K562 (cell line): Measurements from ENCODE around the gene GINS3. TPM values are rescaled to one million over a fixed set of nuclear protein-coding genes. Genes with fewer than 3 reads are reported as not detected.

ENCODE experiments used
- ATF1 ChIP-seq, 2 experiments: fragments of 450-650 bp in 1 of 2; IDR thresholded peaks; 2 replicates each; pipeline ENCODE4 v1.6.1; 2016; ENCODE audit warnings: missing compliant biosample characterization in 1 of 2, missing genetic modification characterization in 1 of 2
- ATF3 ChIP-seq, 2 experiments: fragments of 450-650 bp in 1 of 2; sonication (generic) in 1 of 2; formaldehyde crosslinking in 1 of 2; IDR thresholded peaks in 1 of 2; conservative IDR thresholded peaks in 1 of 2; 2 replicates each; pipeline versions ENCODE4 v1.6.1 to v1.8.1; 2016 to 2023; ENCODE audit warnings: mild to moderate bottlenecking in 2 of 2, moderate library complexity in 2 of 2, inconsistent platforms in 1 of 2, missing genetic modification reagents in 1 of 2
- CBFA2T3 ChIP-seq: fragments of 450-650 bp; IDR thresholded peaks from 2 replicates; pipeline ENCODE4 v1.6.1; 2017
- DPF2 ChIP-seq: fragments of 450-650 bp; IDR thresholded peaks from 2 replicates; pipeline ENCODE4 v1.6.1; 2016
- FOXA3 ChIP-seq, 2 experiments: fragments of 450-650 bp in 1 of 2; sonication (generic) in 1 of 2; formaldehyde crosslinking; IDR thresholded peaks in 1 of 2; conservative IDR thresholded peaks in 1 of 2; 2 replicates each; pipeline versions ENCODE4 v1.4.0 to v1.8.0; 2020 to 2022; ENCODE audit warnings: mild to moderate bottlenecking in 2 of 2, missing genetic modification reagents in 1 of 2
- FOXJ3 ChIP-seq: sonication (generic); formaldehyde crosslinking; IDR thresholded peaks from 2 replicates; pipeline ENCODE4 v1.4.0; 2020; ENCODE audit warnings: mild to moderate bottlenecking, missing genetic modification reagents
- FOXM1 ChIP-seq, 2 experiments: fragments of 450-650 bp in 1 of 2; sonication (generic) in 1 of 2; formaldehyde crosslinking in 1 of 2; IDR thresholded peaks; 2 replicates each; pipeline versions ENCODE4 v1.6.1 to v1.9.0; 2017 to 2022; ENCODE audit warnings: low read depth in 2 of 2, mild to moderate bottlenecking in 2 of 2, missing genetic modification reagents in 1 of 2, moderate library complexity in 1 of 2
- MAFF ChIP-seq: IDR thresholded peaks from 2 replicates; pipeline ENCODE4 v1.6.1; 2012; ENCODE audit warnings: low read length, improper control_type of control experiment
- MAFG ChIP-seq: fragments of 450-650 bp; conservative IDR thresholded peaks from 2 replicates; pipeline ENCODE4 v1.6.1; 2016; ENCODE audit warnings: missing genetic modification characterization, missing compliant biosample characterization
- MAFK ChIP-seq: IDR thresholded peaks from 2 replicates; pipeline ENCODE4 v1.6.1; 2011; ENCODE audit warnings: low read length, improper control_type of control experiment
- MNT ChIP-seq, 2 experiments: fragments of 450-650 bp; conservative IDR thresholded peaks; 2 replicates each; pipeline ENCODE4 v1.6.1; 2017; ENCODE audit warnings: mild to moderate bottlenecking in 2 of 2, moderate library complexity in 2 of 2
- RCOR1 ChIP-seq, 2 experiments: IDR thresholded peaks; 2 replicates each; pipeline ENCODE4 v1.6.1; 2012; ENCODE audit warnings: low read depth in 2 of 2, low read length in 2 of 2, borderline replicate concordance in 1 of 2, improper control_type of control experiment in 1 of 2
- SMAD3 ChIP-seq: fragments of 450-650 bp; formaldehyde crosslinking; conservative IDR thresholded peaks from 2 replicates; pipeline ENCODE4 v1.4.0; 2020; ENCODE audit warnings: mild to moderate bottlenecking
- TOE1 ChIP-seq, 2 experiments: fragments of 450-650 bp in 1 of 2; sonication (generic) in 1 of 2; formaldehyde crosslinking in 1 of 2; IDR thresholded peaks; 2 replicates each; pipeline versions ENCODE4 v1.7.1 to v1.8.0; 2016 to 2022; ENCODE audit warnings: borderline replicate concordance in 2 of 2, mild to moderate bottlenecking in 2 of 2, antibody characterized with exemption in 1 of 2, inconsistent platforms in 1 of 2, low read depth in 1 of 2, missing genetic modification reagents in 1 of 2, moderate library complexity in 1 of 2
- TRIM24 ChIP-seq, 2 experiments: fragments of 450-650 bp; IDR thresholded peaks; 2 replicates each; pipeline ENCODE4 v1.6.1; 2016
- ZNF174 ChIP-seq: fragments of 250-450 bp; sonication (Bioruptor Pico); IDR thresholded peaks from 2 replicates; pipeline ENCODE4 v1.4.0; 2020; ENCODE audit warnings: mild to moderate bottlenecking
- ZNF316 ChIP-seq: fragments of 450-650 bp; IDR thresholded peaks from 2 replicates; pipeline ENCODE4 v1.6.1; 2016
- polyA plus RNA-seq, 8 experiments: library from polyadenylated mRNA; depleted of rRNA in 4 of 8; stranded (reverse) in 5 of 8; unstranded in 3 of 8; fragments of >200 nt; fragmentation: Nextera tagmentation in 2 of 8; fragmentation: Illumina TruSeq in 1 of 8; extraction: Ambion mirVana in 2 of 8; extraction: Trizol in 1 of 8; gene quantifications; 2 replicates each; pipeline versions ENCODE4 v1.2.1 to v1.2.3, GENCODE V29; 2011 to 2014; ENCODE audit warnings: inconsistent platforms in 1 of 8, missing spikeins in 1 of 8
- total RNA-seq, 7 experiments: library from RNA; depleted of rRNA in 6 of 7; stranded (reverse); fragments of >200 nt in 6 of 7; fragmentation: Illumina TruSeq in 2 of 7; extraction: Trizol in 2 of 7; gene quantifications; 2 replicates each; pipeline versions ENCODE4 v1.2.1 to v1.2.3, GENCODE V29; 2011 to 2021; ENCODE audit warnings: low replicate concordance in 1 of 7
- TF ChIP-seq, protein P1 (sequence below), 2 experiments: fragments of 200-800 bp in 1 of 2; sonication (Bioruptor generic) in 1 of 2; sonication (generic) in 1 of 2; formaldehyde crosslinking in 1 of 2; IDR thresholded peaks in 1 of 2; conservative IDR thresholded peaks in 1 of 2; 2 replicates each; pipeline versions ENCODE4 v1.5.0 to v1.6.1; 2016 to 2020; ENCODE audit warnings: missing compliant biosample characterization in 1 of 2, missing genetic modification characterization in 1 of 2, missing genetic modification reagents in 1 of 2

GINS3 gene
- total and polyA plus RNA-seq, 9 of the 15 experiments (the other 6 are each of a cell fraction or from before 2014, with no cell fraction given): 17.8 to 31.9 (median 25.4) TPM

DNA sequence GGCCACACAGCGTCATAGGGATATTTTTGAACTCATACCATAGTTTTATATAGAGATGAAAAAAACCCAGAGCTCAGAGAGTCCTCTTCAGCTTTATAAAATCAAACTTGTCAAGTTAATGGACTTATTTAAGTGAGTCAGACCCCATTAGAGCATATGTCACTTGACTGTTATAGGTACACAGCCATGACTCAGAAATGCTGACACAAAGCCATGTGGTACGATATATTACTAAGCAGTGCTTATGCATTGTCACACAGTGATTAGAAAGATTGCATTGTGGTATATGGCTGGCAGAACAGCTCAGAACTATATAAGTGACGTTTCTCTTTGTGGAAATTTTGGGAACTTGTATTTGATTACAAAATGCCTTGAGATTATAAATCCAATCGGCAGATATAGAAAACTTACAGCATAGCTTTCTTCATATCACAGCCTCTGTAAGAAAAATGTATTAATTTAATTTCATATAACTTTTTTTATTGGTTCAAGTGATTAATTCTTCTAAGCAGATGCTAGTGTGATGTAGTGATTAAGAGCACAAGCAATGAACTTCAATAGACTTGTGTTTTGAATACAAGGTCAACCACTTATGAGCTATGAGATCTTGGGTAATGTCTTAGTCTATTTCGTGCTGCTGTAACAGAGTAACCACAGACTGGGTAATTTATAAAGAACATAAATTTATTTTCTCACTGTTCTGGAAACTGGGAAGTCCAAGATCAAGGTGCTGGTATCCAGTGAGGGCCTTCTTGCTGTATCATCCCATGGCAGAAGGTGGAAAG lies 25.8 kb upstream of the GINS3 start (continued):
- no peak for TF ChIP-seq FOXM1 (IDR thresholded peaks at IDR 0.05; ENCODE audit: low read depth)
- TF ChIP-seq FOXM1 (CRISPR knock-in tag; IDR thresholded peaks at IDR 0.05; ENCODE audit: low read depth): no peak
- peak; percentile 91 for TF ChIP-seq ATF3 (IDR thresholded peaks at IDR 0.05)
- 0 out of 2 replicates have a peak, but pooled peaks have one; percentile 46 for TF ChIP-seq ATF3 (CRISPR knock-in tag; conservative IDR thresholded peaks at IDR 0.05)
- peak in 1 of 2 experiments; percentile 56; a peak in 1 of 4 replicates for TF ChIP-seq RCOR1 (IDR thresholded peaks at IDR 0.05; ENCODE audit: borderline replicate concordance in 1 of 2, low read depth in 2 of 2, low read length in 2 of 2)
- no peak for TF ChIP-seq SMAD3 (CRISPR knock-in tag)
- TF ChIP-seq, protein P1, sequence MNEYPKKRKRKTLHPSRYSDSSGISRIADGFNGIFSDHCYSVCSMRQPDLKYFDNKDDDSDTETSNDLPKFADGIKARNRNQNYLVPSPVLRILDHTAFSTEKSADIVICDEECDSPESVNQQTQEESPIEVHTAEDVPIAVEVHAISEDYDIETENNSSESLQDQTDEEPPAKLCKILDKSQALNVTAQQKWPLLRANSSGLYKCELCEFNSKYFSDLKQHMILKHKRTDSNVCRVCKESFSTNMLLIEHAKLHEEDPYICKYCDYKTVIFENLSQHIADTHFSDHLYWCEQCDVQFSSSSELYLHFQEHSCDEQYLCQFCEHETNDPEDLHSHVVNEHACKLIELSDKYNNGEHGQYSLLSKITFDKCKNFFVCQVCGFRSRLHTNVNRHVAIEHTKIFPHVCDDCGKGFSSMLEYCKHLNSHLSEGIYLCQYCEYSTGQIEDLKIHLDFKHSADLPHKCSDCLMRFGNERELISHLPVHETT (CRISPR knock-in tag; conservative IDR thresholded peaks at IDR 0.05 in 1 of 2, IDR thresholded peaks at IDR 0.05 in 1 of 2): 0 out of 4 replicates have a peak, but pooled peaks of 1 of the 2 experiments have one; percentile 41
- peak; percentile 43; the same call in 1 of the 2 replicates for TF ChIP-seq MAFF
- no peak for TF ChIP-seq FOXJ3
- TF ChIP-seq TRIM24 (IDR thresholded peaks at IDR 0.05): peak in 1 of 2 experiments; percentile 57; a peak in 1 of 4 replicates
- TF ChIP-seq MAFG (tag): peak; percentile 81
- peak; percentile 35; the same call in 1 of the 2 replicates for TF ChIP-seq ZNF316
- TF ChIP-seq ATF1 (CRISPR knock-in tag; IDR thresholded peaks at IDR 0.05): no peak
- TF ChIP-seq ATF1 (tag; IDR thresholded peaks at IDR 0.05): peak; percentile 32; the same call in 1 of the 2 replicates
- 0 out of 2 replicates have a peak, but pooled peaks have one; percentile 42 for TF ChIP-seq DPF2
- 0 out of 4 replicates have a peak, but pooled peaks of 1 of the 2 experiments have one; percentile 17 for TF ChIP-seq FOXA3 (CRISPR knock-in tag; conservative IDR thresholded peaks at IDR 0.05 in 1 of 2, IDR thresholded peaks at IDR 0.05 in 1 of 2)
- peak; percentile 20 to 62; a peak in 2 of 4 replicates for TF ChIP-seq MNT (conservative IDR thresholded peaks at IDR 0.05)
- peak; percentile 55 for TF ChIP-seq CBFA2T3
- TF ChIP-seq ZNF174: no peak
- peak; percentile 69 for TF ChIP-seq MAFK
- TF ChIP-seq TOE1 (IDR thresholded peaks at IDR 0.05; ENCODE audit: borderline replicate concordance): peak; percentile 64; the same call in 1 of the 2 replicates
- TF ChIP-seq TOE1 (CRISPR knock-in tag; IDR thresholded peaks at IDR 0.05; ENCODE audit: borderline replicate concordance, low read depth): no peak
